Uterus (tissue), 4 donors: Measurements from ENCODE around the gene MPC1. TPM values are rescaled to one million over a fixed set of nuclear protein-coding genes. Genes with fewer than 3 reads are reported as not detected.

Experiments
- DNase-seq, 2 donors: peaks; one replicate each; pipeline ENCODE4 v3.0.0-alpha.2; 2019 to 2020
- H3K27ac ChIP-seq, 2 donors: fragments of 200-600 bp; sonication (generic); 1 replicate in 1 of 2; 2 replicates in 1 of 2; pipeline ENCODE4 v1.5.1; 2016 to 2018
- H3K27me3 ChIP-seq, 2 donors: fragments of 200-600 bp; sonication (generic); one replicate each; pipeline ENCODE4 v1.5.1; 2018 to 2019; ENCODE audit warnings: control low read depth in 1 of 2
- H3K36me3 ChIP-seq, 2 donors: fragments of 200-600 bp; sonication (generic); one replicate each; pipeline ENCODE4 v1.5.1; 2019; ENCODE audit warnings: control low read depth in 1 of 2
- H3K4me1 ChIP-seq, 2 donors: fragments of 200-600 bp; sonication (generic); one replicate each; pipeline ENCODE4 v1.5.1; 2018 to 2019; ENCODE audit warnings: control low read depth in 1 of 2
- H3K4me3 ChIP-seq, 2 donors: fragments of 200-600 bp; sonication (generic); 1 replicate in 1 of 2; 2 replicates in 1 of 2; pipeline ENCODE4 v1.5.1; 2018 to 2019; ENCODE audit warnings: mild to moderate bottlenecking in 1 of 2
- H3K9me3 ChIP-seq, 2 donors: fragments of 200-600 bp; sonication (generic); one replicate each; pipeline ENCODE4 v1.5.1; 2019; ENCODE audit warnings: control low read depth in 1 of 2
- CTCF ChIP-seq, 4 experiments: fragments of 200-600 bp in 2 of 4; fragments of 450-650 bp in 2 of 4; sonication (generic) in 2 of 4; IDR thresholded peaks; one replicate each; pipeline ENCODE4 v1.5.1; 2016 to 2019; ENCODE audit warnings: antibody characterized with exemption in 4 of 4, mild to moderate bottlenecking in 2 of 4, moderate library complexity in 1 of 4
- POLR2A ChIP-seq, 2 donors: fragments of 450-650 bp; IDR thresholded peaks; one replicate each; pipeline ENCODE4 v1.6.1; 2016; ENCODE audit warnings: antibody characterized with exemption in 2 of 2, mild to moderate bottlenecking in 1 of 2, moderate library complexity in 1 of 2
- intact Hi-C: fragments of 100-400 bp; cut with DNase I; formaldehyde crosslinking; loops from one replicate; pipeline ENCODE4 v1.15.1; 2023; ENCODE audit warnings: low total_unique reads
- total RNA-seq, 4 donors: library from RNA; depleted of rRNA in 3 of 4; stranded (reverse); fragments of >200 nt in 3 of 4; gene quantifications; one replicate each; pipeline versions ENCODE4 v1.1.0 to v1.2.4, GENCODE V29; 2014 to 2023
- donor health status: DM: yes; HTN: yes; CAD: no.

Gene MPC1
- total RNA-seq, 4 donors from 2014 or later = 14.1 to 62.1 (median 41.7) TPM

GRCh38 chr6:166417285-166417691 lies 34.5 kb upstream of the MPC1 start:
- intact Hi-C loops = no loop called here
- no peaks in the 10 kb centered on the region for H3K27me3 ChIP-seq
- TF ChIP-seq POLR2A (IDR thresholded peaks at IDR 0.05) (no peak), CTCF (IDR thresholded peaks at IDR 0.05) (no peak)
- H3K36me3 ChIP-seq = no peaks in the 10 kb centered on the region
- DNase-seq = no peak
- H3K27ac ChIP-seq = no peak overlapping the region
- no peaks in the 10 kb centered on the region for H3K4me1 ChIP-seq
- no peak overlapping the region for H3K4me3 ChIP-seq
- no peaks in the 10 kb centered on the region for H3K9me3 ChIP-seq

- intact Hi-C loops = no loop called here
- TF ChIP-seq POLR2A (IDR thresholded peaks at IDR 0.05) (no peak), CTCF (IDR thresholded peaks at IDR 0.05) (no peak)
- H3K36me3 ChIP-seq = no peaks in the 10 kb centered on the region
Observed at GRCh38 chr6:166415833-166416347, 33.1 kb upstream of the MPC1 start.

GRCh38 chr6:166415306-166415705 lies 32.6 kb upstream of the MPC1 start:
- H3K9me3 ChIP-seq = no peaks in the 10 kb centered on the region
- no peaks in the 10 kb centered on the region for H3K27me3 ChIP-seq
- no peaks in the 10 kb centered on the region for H3K4me1 ChIP-seq
- intact Hi-C loops = no loop called here
- no peak overlapping the region for H3K27ac ChIP-seq
- TF ChIP-seq POLR2A (IDR thresholded peaks at IDR 0.05) (no peak), CTCF (IDR thresholded peaks at IDR 0.05) (no peak)
- no peaks in the 10 kb centered on the region for H3K36me3 ChIP-seq
- H3K4me3 ChIP-seq = no peak overlapping the region
- DNase-seq = no peak

More at GRCh38 chr6:166415833-166416347, 33.1 kb upstream of the MPC1 start:
- no peaks in the 10 kb centered on the region for H3K9me3 ChIP-seq
- no peaks in the 10 kb centered on the region for H3K4me1 ChIP-seq
- H3K4me3 ChIP-seq = no peak overlapping the region
- no peak for DNase-seq
- no peaks in the 10 kb centered on the region for H3K27me3 ChIP-seq
- no peak overlapping the region for H3K27ac ChIP-seq

GRCh38 chr6:166413491-166413951 lies 30.8 kb upstream of the MPC1 start:
- H3K27ac ChIP-seq = no peak overlapping the region
- intact Hi-C loops = no loop called here
- H3K9me3 ChIP-seq = no peaks in the 10 kb centered on the region
- H3K36me3 ChIP-seq = no peaks in the 10 kb centered on the region
- DNase-seq = no peak
- no peaks in the 10 kb centered on the region for H3K27me3 ChIP-seq
- no peak overlapping the region for H3K4me3 ChIP-seq
- TF ChIP-seq POLR2A (IDR thresholded peaks at IDR 0.05) (no peak), CTCF (IDR thresholded peaks at IDR 0.05) (no peak)
- H3K4me1 ChIP-seq = no peaks in the 10 kb centered on the region

- TF ChIP-seq POLR2A (IDR thresholded peaks at IDR 0.05) (no peak), CTCF (IDR thresholded peaks at IDR 0.05) (no peak)
- intact Hi-C loops = no loop called here
- Histone ChIP-seq H3K27ac (no peak overlapping the region), H3K9me3 (no peaks in the 10 kb centered on the region), H3K27me3 (no peaks in the 10 kb centered on the region), H3K4me3 (no peak overlapping the region), H3K36me3 (no peaks in the 10 kb centered on the region), H3K4me1 (no peaks in the 10 kb centered on the region)
- DNase-seq = no peak
Observed at GRCh38 chr6:166412911-166413384, 30.2 kb upstream of the MPC1 start.
